IMR-90 (cell line): ENCODE results near the gene MRC2. TPM values are rescaled to one million over a fixed set of nuclear protein-coding genes. Genes with fewer than 3 reads are reported as not detected.

ENCODE experiments used
- microRNA-seq, 2 experiments: library from miRNA; stranded (forward) in 1 of 2; unstranded in 1 of 2; fragments of 10-50 nt in 1 of 2; fragments of <30 nt in 1 of 2; gene quantifications in 1 of 2; microRNA quantifications in 1 of 2; one replicate each; pipeline versions ENCODE3 to v1.1.0; 2013 to 2020; ENCODE audit not compliant: insufficient read depth in 1 of 2, insufficient read length in 1 of 2, unreplicated experiment in 1 of 2
- polyA plus RNA-seq, 3 experiments: library from polyadenylated mRNA; depleted of rRNA; stranded (reverse); fragments of >200 nt; gene quantifications; 2 replicates each; pipeline ENCODE4 v1.2.3, GENCODE V29; 2012; ENCODE audit warnings: low replicate concordance in 1 of 3
- small RNA-seq, 5 experiments: library from RNA; depleted of rRNA; stranded (forward); fragments of <200 nt; gene quantifications; one replicate each; pipeline ENCODE3, GENCODE V24; 2012
- total RNA-seq: library from RNA; depleted of rRNA; stranded (reverse); fragments of >200 nt; gene quantifications from 2 replicates; pipeline ENCODE4 v1.2.3, GENCODE V29; 2012; rRNA removed

MRC2 gene
- total and polyA plus RNA-seq, 2 of the 4 experiments (the other 2 are of a cell fraction): 39.3 to 137 TPM

Small RNA genes within 50 kb of the gene (microRNA-seq; reads per million reads assigned to microRNA genes)
- not detected for gene RF00019 (ENCODE audit: insufficient read depth, insufficient read length)
- not detected for gene RNU6-446P (ENCODE audit: insufficient read depth, insufficient read length)

Small RNA genes within 50 kb of the gene (small RNA-seq; reads per million reads assigned to genes)
- gene RF00019 (0 reads per million in 5 experiments), gene RNU6-446P (0 reads per million in 5 experiments)

Other genes starting within 250 kb of the MRC2 start
- not detected in 2 replicates for gene EFCAB3, start 247.1 kb upstream of the MRC2 start, total RNA-seq
- not detected in 2 replicates for gene EFCAB3, start 247.1 kb upstream of the MRC2 start, polyA plus RNA-seq (2012; rRNA removed)
- gene METTL2A, start 203.8 kb upstream of the MRC2 start, total RNA-seq: 24.6 and 28.9 TPM in 2 replicates
- gene METTL2A, start 203.8 kb upstream of the MRC2 start, polyA plus RNA-seq (2012; rRNA removed): 10.8 and 12.0 TPM in 2 replicates
- gene TLK2, start 148.8 kb upstream of the MRC2 start, total RNA-seq: 35.7 and 42.2 TPM in 2 replicates
- 34.2 and 39.4 TPM in 2 replicates for gene TLK2, start 148.8 kb upstream of the MRC2 start, polyA plus RNA-seq (2012; rRNA removed)
- gene MARCHF10, start 180.6 kb downstream of the MRC2 start, total RNA-seq: under 0.01 and 0.18 TPM in 2 replicates
- 0.10 and 0.74 TPM in 2 replicates for gene MARCHF10, start 180.6 kb downstream of the MRC2 start, polyA plus RNA-seq (2012; rRNA removed)